GM12801 (cell line): ENCODE results near the gene INSYN1.

Source experiments
- CTCF ChIP-seq: IDR thresholded peaks from one replicate; pipeline ENCODE4 v1.5.1; 2011; ENCODE audit warnings: control low read depth; ENCODE audit not compliant: insufficient read length; ENCODE audit errors: extremely low read depth

Gene INSYN1

GRCh38 chr15:73766598-73766997 is 13.4 kb upstream of the INSYN1 start:
- no peak for TF ChIP-seq CTCF

- no peak for TF ChIP-seq CTCF
Measured at GRCh38 chr15:73765778-73766177, 12.6 kb upstream of the INSYN1 start.

GRCh38 chr15:73763931-73764330 is 10.8 kb upstream of the INSYN1 start:
- TF ChIP-seq CTCF = no peak

GRCh38 chr15:73760330-73761329 is 7.5 kb upstream of the INSYN1 start:
- TF ChIP-seq CTCF = no peak

- TF ChIP-seq CTCF = no peak
Measured at GRCh38 chr15:73758461-73758860, 5.3 kb upstream of the INSYN1 start.

GRCh38 chr15:73757571-73757970 is 4.4 kb upstream of the INSYN1 start:
- no peak for TF ChIP-seq CTCF

- TF ChIP-seq CTCF = no peak
Measured at GRCh38 chr15:73756947-73757513, 3.9 kb upstream of the INSYN1 start.
